Hepatocyte (in vitro differentiated cells): ENCODE results near the gene EIF2D.

Experiments
- EZH2 ChIP-seq: fragments of 200-600 bp; sonication (generic); IDR thresholded peaks from 2 replicates; pipeline ENCODE4 v1.6.1; 2016; ENCODE audit warnings: antibody characterized with exemption, mild to moderate bottlenecking, borderline replicate concordance
- TF ChIP-seq, protein P1 (sequence below): fragments of 200-600 bp; sonication (generic); IDR thresholded peaks from 2 replicates; pipeline ENCODE4 v1.5.1; 2016; ENCODE audit warnings: antibody characterized with exemption, mild to moderate bottlenecking; ENCODE audit not compliant: poor library complexity

DNA sequence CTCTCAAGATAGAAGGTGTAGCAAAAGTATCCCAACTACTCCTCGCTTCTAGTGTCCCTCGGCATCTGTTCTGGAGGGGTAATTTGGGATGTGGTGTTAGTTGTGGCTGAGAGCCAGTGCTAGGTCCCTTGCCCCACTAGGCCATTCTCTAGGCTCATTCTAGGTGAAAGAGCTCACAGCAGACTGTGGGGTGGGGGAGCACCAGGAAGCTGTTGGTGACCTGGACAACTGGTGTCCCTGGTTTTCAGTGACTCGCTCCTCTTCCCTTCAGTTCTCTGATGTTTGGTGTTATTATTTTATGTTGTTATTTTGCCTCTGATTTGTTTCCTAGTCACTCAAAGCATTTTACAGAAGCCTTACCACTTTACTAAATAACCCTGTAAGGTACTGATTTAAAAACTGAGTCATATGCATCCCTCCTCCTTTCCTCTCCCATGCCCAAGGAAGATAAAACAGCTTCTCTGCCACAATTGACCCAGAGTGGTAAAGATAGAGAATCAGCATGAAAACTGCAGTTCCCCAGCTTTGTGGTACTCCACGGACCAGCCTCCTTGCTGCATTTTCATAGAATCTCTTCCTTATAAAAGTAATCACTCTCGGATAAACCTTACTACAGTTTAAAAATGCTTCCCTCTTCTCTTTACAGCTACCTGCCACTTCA is 37.1 kb upstream of the EIF2D start:
- TF ChIP-seq, protein P1, sequence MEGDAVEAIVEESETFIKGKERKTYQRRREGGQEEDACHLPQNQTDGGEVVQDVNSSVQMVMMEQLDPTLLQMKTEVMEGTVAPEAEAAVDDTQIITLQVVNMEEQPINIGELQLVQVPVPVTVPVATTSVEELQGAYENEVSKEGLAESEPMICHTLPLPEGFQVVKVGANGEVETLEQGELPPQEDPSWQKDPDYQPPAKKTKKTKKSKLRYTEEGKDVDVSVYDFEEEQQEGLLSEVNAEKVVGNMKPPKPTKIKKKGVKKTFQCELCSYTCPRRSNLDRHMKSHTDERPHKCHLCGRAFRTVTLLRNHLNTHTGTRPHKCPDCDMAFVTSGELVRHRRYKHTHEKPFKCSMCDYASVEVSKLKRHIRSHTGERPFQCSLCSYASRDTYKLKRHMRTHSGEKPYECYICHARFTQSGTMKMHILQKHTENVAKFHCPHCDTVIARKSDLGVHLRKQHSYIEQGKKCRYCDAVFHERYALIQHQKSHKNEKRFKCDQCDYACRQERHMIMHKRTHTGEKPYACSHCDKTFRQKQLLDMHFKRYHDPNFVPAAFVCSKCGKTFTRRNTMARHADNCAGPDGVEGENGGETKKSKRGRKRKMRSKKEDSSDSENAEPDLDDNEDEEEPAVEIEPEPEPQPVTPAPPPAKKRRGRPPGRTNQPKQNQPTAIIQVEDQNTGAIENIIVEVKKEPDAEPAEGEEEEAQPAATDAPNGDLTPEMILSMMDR, result no peak
- TF ChIP-seq EZH2, result no peak
